Forelimb muscle (tissue), 1 donor: ENCODE measurements around the gene ZC3HAV1. TPM values are rescaled to one million over a fixed set of nuclear protein-coding genes. Genes with fewer than 3 reads are reported as not detected.
"Not testable (repeated sequence)": the region's sequence is repeated elsewhere in the genome, so short reads cannot be mapped to it uniquely, and the experiment has no call there.

Experiments used
- DNase-seq: peaks from one replicate; pipeline ENCODE4 v3.0.0-alpha.2; 2013; ENCODE audit warnings: low read depth
- polyA plus RNA-seq: library from polyadenylated mRNA; unstranded; fragments of 120-200 nt; gene quantifications from one replicate; pipeline ENCODE4 v1.2.1, GENCODE V29; 2013; ENCODE audit not compliant: insufficient read length

Gene ZC3HAV1
- polyA plus RNA-seq, 1 donor, result 9.7 TPM

DNA sequence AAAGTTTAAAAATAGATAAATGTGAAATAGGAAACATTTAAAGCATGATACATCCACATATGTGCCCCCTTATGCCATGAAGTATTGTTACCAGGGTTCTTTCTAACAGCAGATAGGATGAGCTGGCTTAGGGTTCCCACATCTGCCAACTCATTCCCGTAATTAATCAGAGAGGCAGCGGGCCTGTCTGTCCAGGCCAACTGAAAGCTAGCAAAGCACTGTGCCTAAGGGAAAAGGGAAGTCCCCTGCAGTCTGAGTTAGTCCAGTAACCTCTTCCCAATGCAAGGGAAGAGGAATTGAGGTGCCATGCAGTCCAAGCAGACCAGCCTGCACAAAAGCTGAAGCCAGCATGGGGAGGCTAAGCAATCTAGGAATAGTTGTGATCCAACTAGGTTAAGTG, 55.4 kb downstream of the ZC3HAV1 start:
- DNase-seq, result no peak

- DNase-seq, result no peak
Observed at GRCh38 chr7:139051655-139052054, 57.9 kb downstream of the ZC3HAV1 start.

DNA sequence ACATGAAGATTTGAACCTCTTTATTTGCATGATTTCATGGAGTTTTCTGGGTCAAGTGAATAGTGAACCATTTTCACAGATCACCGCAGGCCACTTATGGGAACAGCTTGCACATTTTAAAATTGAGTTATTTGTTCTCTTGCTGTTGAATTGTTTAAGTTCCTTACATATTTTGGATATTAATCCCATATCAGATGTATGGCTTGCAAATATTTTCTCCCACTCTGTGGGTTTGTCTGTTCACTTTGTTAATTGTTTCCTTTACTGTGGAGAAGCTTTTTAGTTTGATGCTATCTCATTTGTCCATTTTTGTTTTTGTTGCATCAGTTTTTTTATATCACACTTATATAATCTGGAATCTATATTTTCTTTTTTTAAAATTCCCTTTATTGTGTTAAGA, 59.6 kb downstream of the ZC3HAV1 start:
- DNase-seq, result no peak

GRCh38 chr7:139049111-139049510, 60.4 kb downstream of the ZC3HAV1 start:
- no peak for DNase-seq

DNA sequence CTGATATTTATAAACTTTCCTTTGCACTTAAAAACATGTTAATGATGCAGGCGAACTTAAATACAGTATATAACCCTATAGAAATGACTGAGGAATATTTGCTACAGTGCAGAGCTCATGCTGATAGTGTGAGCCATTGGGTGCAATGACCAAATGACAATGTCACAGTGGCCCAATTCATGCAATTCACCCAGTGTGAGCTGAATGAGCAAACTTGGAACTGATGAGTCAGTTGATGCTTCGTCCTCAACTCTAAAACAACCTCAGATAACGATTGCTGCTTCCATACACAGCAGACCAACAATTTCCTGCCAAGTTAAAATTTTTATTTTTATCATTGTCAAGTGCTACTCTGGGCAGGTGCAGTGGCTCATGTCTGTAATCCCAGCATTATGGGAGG, 61.5 kb downstream of the ZC3HAV1 start:
- no peak for DNase-seq

DNA sequence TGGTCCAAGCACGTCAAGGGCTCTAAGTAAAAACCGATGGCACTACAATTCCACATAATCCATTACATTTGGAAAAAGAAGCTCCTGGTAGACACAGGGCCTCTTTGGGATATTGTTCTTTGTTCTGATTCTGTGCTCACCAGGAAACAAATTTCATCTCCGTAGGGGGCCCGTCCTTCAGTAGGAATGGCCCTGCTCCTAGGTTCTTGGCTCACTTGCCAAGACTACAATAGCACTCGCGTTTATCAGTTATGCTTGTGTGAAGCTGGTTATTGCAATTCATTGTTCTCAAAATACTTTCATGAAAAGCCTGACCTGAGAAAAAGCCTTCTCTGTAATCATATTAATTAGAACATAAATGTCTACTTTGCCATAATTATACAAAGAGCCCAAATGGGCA, 63.4 kb downstream of the ZC3HAV1 start:
- DNase-seq, result no peak

- no peak for DNase-seq
Observed at GRCh38 chr7:139044813-139045794, 64.4 kb downstream of the ZC3HAV1 start.

DNA sequence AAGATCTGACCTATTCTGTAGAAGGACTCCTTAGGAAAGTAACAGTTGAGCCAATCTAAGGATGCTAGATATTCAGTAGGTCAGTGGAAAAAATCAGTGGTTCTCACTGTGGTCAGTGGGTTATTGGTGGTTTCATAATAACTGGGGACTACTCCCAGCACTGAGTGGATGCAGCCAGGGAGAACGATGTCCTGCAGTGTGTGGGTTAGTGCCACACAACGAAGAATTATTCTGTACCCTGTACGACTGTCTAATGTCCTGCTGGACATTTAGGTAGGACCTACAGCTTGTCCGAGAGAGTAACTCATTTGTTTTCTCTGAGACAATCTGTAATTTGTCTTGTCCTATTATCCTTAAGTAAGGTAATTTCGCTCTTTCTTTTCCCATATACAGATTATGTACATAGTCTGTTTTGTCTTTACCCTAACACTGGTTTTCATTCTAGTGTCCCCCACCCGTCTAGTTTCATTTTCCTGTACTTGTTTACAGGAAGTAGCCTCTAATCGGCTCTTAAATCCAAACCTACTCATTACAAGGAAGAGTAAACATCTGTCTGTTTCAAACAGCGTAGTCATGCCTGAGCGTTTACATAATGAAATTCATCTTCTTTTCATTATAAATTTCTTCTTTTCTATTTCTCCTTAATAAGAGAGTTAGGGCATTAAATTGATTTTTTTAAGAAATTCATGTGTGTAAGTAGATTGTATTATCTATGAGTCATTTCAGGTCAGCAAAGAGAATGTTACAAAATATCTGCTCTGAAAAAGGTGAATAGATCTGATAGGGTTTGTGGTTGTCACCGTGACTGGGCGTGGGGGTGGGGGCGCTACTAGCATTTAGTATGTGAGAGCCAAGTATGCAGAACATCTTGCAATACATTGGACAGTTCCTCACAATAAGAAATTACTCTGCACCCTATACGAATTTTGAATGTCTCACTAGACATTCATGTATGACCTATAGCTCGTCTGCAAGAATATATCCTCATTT, 65.4 kb downstream of the ZC3HAV1 start:
- DNase-seq, result no peak

DNA sequence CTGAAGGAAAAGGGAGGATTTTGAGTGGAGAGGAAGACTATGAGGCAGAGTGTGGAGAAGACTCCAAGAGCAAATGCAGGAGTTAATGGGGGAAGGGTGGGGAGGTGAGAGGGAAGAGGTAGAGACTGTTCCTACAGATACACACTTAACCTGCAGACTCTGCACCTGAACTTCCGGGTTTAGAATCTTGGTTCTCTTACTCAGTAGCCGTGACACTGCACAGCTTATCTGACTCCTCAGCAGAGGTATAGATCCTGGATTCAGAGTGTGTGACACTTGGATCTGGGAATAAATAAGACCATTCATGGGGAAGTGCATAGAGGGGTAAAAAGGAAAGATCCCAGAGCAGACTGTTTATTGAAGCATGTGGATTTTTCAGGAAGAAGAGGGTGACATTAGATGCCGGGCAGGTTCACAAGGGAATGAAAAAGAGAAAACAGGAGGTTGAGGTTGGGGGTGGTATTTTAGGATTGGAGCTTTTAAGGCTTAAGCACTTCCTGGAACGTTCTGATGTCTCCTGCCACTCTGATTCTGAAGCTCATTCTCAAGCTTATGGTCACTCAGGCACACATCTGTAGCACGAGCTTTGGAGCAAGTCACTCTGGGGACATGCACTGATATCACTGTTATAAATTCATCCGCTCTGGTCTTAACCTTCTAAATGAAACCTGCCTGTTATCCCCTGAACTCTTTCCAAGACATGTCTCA, 68.0 kb downstream of the ZC3HAV1 start:
- no peak for DNase-seq

- no peak for DNase-seq
Observed at GRCh38 chr7:139038691-139039090, 70.8 kb downstream of the ZC3HAV1 start.

- DNase-seq, result no peak
Observed at GRCh38 chr7:139036901-139037300, 72.6 kb downstream of the ZC3HAV1 start.

DNA sequence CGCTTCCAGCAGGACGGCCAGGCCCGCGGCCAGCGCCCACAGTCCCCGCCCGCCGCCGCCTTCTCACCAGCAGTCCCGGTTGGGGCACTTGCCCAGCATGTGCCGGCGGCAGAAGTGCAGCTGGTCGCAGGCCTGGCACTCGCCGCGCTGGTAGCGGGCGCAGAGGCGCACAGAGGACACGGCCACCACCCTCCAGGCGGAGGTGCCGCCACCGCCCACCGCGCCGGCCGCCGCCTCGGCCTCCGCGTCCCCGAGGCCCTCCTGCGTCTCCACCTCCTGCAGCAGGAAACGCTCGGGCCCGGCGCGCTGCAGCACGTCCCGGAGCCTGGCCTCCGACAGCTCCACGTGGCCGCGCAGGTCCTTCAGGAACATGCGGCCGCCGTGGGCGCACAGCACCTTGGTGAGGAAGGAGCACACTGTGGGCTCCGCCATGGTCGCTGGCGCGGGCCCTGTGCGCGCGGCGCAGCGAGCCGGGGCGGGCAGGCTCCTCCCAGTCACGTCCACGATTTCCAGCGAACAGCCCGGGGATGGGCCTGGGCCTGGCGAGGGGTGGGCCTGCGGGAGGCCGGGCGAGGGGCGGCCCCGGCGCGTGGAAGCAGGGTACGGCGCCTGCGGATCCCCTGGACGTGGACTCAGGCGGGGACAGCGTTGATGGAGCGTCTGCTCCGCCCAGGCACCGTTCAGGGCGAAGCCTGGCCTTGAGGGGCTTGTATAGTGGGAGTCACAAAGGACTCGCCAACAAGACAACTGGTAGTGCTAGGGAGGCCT, 73.8 kb downstream of the ZC3HAV1 start, which contains the start of gene ZC3HAV1L:
Gene ZC3HAV1L (minus strand): TSS at position 457 of the 768 bp plus-strand sequence. CDS start 25 bp downstream, at position 432.
- peak; percentile 50 for DNase-seq

DNA sequence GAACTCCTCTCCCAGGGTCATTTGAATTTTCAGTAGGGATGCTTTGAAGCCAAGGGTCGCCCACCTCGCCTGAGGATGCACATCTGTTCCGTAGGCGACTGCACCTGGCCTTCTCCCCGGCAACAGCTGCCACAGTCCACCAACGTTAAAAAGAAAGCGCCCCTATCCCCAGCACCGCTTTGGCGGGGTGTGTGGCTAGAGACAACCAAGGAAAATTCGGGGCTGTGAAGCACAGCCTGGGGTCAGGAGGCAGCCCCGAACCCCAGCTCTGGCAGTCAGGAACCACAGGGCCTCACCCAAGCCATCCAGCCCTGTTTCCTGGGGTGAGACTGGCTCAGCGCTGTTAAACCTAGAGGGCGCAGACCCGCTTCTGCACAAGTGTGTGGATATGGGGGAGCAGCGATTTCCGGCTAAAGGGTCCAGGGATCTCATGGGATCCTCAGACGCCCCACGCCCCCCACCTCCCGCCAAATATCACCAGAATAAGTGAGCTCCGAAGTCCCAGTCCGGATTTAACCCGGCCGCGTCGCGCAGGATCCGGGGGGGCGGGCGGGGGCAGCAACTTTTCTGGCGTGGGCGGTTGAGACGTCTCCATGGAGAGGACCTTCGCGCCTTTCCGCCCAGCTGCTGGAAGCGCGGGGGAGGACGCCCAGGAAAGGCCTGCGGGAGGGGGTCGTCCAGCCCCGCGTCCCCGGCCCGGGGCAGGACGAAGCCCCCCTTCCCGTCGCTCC, 74.5 kb downstream of the ZC3HAV1 start:
- DNase-seq, result no peak

DNA sequence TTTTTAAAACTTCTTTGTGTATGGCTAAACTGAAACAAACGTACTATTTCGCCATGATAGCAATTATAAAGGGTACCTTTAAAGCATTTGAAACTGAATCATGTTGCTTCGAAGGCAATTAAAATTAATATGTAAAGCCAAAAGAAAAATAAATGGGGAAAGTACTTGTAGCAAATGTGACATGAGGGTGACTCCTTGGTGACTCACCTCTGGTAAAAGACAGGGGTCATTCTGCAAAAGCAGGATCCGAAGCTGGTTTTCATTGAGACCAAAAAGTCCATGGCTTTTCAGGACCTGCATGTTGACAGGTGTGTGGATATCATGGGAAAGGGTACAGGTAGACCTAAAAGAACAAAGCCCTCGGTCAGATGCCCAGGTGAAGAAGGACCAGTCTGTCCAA, 75.2 kb downstream of the ZC3HAV1 start:
- DNase-seq, result no peak

DNA sequence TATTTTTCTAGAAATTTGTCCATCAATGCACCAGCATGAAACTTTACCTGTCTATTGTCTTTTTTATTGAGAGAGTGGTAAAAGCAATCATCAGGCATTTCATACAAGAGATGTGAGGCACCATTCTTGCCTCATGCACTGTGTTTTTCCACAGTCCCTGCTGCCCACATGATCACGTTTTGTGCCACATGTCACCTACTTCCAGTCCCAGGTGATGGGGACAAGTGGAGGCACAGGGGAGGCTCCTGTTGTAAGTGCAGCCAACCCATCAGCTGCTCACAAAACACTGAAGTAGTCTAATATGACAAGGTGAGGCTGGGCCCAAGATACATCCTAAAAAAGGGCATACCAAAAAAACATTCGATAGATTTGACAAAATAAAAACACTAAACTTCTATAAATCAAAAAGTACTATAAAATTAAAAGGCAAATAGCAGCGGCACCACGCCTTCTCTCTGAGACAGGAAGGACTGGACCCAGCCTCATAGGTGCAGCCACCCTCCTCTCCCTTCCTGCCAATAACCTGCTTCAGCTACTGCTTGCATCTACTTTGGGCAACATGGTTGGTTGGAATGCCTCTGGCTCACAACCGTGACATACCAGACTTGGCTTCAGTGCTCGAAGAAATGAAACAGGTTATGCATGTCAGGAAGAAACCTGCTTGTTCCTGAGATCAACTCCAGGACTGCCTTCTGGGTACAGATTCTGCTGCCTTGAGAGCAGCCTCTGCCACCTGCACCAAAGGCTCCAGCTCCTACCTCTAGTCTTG, 76.0 kb downstream of the ZC3HAV1 start:
- no peak for DNase-seq

- no peak for DNase-seq
Observed at GRCh38 chr7:139032473-139032872, 77.0 kb downstream of the ZC3HAV1 start.

DNA sequence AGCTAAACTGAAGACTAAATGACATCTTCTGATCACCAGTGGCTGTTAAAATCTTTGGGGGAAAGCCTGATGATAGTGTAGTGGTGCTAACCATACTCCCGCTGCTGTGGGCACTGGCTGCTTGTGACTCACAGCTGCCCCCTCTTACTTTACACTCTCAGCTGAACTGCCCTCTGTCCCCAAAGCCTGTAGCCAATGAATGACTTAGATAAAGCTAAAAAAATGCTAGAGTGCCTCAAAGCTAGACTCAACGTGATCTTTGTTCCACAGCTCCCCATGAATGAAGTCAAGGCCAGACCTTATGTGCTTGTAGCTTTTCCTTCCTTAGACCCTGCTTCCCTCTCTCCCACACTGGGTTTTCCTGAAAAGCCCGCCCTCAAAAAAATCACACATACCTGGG, 80.2 kb downstream of the ZC3HAV1 start:
- DNase-seq, result no peak

DNA sequence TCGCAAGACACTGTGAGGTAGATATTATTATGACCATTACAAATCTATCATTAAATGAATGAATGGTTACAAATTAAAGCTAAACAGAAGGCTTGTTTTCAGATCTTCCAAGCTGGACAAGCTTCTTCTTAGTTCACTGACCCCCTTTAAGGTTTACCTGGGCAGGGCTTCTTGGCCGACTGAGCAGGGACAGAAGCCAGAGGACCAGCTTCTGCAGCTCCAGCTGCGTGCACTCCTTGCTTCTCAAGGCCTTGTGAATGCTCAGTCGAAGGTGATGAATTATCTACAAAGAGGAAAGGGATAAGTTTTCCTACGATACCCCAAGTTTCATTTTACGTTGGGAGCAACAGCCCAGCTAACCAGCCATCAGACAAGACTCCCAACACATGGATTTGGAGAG, 83.0 kb downstream of the ZC3HAV1 start:
- no peak for DNase-seq

GRCh38 chr7:139025861-139026260, 83.7 kb downstream of the ZC3HAV1 start:
- DNase-seq, result not testable (repeated sequence)
